ENCODE measurements around the gene KCTD1.

DNA sequence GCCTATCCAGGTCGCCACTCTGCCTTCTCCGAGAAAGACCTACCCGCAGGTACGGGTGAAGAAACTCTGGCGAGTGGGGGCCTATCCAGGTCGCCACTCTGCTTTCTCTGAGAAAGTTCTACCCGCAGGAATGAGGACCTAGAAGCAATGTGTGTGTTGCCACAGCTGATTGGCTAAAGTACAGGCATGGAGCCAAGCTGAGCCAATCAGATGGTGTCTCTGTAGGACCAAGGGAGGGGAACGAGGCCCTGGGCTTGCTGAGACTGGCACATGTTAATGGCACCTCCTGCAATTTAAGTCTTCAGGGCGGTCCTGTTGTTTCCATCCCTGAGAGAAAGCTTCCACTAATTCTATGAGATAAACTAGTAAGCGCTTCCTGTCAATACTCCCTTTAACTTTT lies 82.3 kb downstream of the KCTD1 start:
- TF ChIP-seq POLR2AphosphoS5 (IDR thresholded peaks at IDR 0.05): no peak
- no peak for TF ChIP-seq EZH2 (IDR thresholded peaks at IDR 0.05; ENCODE audit: borderline replicate concordance, insufficient read depth, low read length, poor library complexity, severe bottlenecking)
- TF ChIP-seq CTCF (IDR thresholded peaks at IDR 0.05; ENCODE audit: poor library complexity, severe bottlenecking): no peak
